SK-N-SH treated with all-trans-retinoic acid at 6 μM for 48 hours (cell line): ENCODE results near the gene TBC1D8B.

Experiments used
- ATAC-seq: fragments of 200-7000 bp; cut with Tn5 transposase; 3 replicates; pipeline ENCODE4 v1.9.1; 2020; ENCODE audit warnings: mild to moderate bottlenecking, moderate library complexity
- ARNTL ChIP-seq: fragments of 450-650 bp; formaldehyde crosslinking; IDR thresholded peaks from 2 replicates; pipeline ENCODE4 v1.5.0; 2020; ENCODE audit warnings: low read depth, mild to moderate bottlenecking, moderate library complexity, borderline replicate concordance
- BACH2 ChIP-seq: fragments of 250-450 bp; sonication (Bioruptor Pico); IDR thresholded peaks from 2 replicates; pipeline ENCODE4 v1.9.0; 2021; ENCODE audit warnings: mild to moderate bottlenecking, borderline replicate concordance
- CREB5 ChIP-seq: fragments of 250-450 bp; sonication (Bioruptor Pico); IDR thresholded peaks from 2 replicates; pipeline ENCODE4 v1.5.1; 2020; ENCODE audit warnings: low read depth, mild to moderate bottlenecking, moderate library complexity
- CSDC2 ChIP-seq: fragments of 250-450 bp; sonication (Bioruptor Pico); IDR thresholded peaks from 2 replicates; pipeline ENCODE4 v1.5.0; 2020; ENCODE audit warnings: mild to moderate bottlenecking, moderate library complexity
- CSRNP3 ChIP-seq: fragments of 250-450 bp; sonication (Bioruptor Pico); IDR thresholded peaks from 2 replicates; pipeline ENCODE4 v1.5.1; 2021; ENCODE audit warnings: mild to moderate bottlenecking, moderate library complexity
- ESRRG ChIP-seq: fragments of 250-450 bp; sonication (Bioruptor Pico); IDR thresholded peaks from 2 replicates; pipeline ENCODE4 v1.6.1; 2021; ENCODE audit warnings: mild to moderate bottlenecking
- GLIS3 ChIP-seq: fragments of 250-450 bp; sonication (Bioruptor Pico); IDR thresholded peaks from 2 replicates; pipeline ENCODE4 v1.5.0; 2020; ENCODE audit warnings: mild to moderate bottlenecking, moderate library complexity
- ISL1 ChIP-seq: fragments of 250-450 bp; sonication (Bioruptor Pico); IDR thresholded peaks from 2 replicates; pipeline ENCODE4 v2.1.2; 2022; ENCODE audit warnings: mild to moderate bottlenecking, moderate library complexity
- OSR1 ChIP-seq: fragments of 250-450 bp; sonication (Bioruptor Pico); IDR thresholded peaks from 2 replicates; pipeline ENCODE4 v1.8.0; 2022; ENCODE audit warnings: moderate library complexity, mild to moderate bottlenecking, inconsistent platforms
- PATZ1 ChIP-seq: fragments of 250-450 bp; sonication (Bioruptor Pico); IDR thresholded peaks from 2 replicates; pipeline ENCODE4 v1.8.0; 2020; ENCODE audit warnings: mild to moderate bottlenecking, moderate library complexity, borderline replicate concordance
- POU6F1 ChIP-seq: fragments of 250-450 bp; sonication (Bioruptor Pico); IDR thresholded peaks from 2 replicates; pipeline ENCODE4 v1.8.0; 2021; ENCODE audit warnings: low read depth, mild to moderate bottlenecking, moderate library complexity, borderline replicate concordance
- PPARA ChIP-seq: fragments of 250-450 bp; sonication (Bioruptor Pico); IDR thresholded peaks from 2 replicates; pipeline ENCODE4 v1.5.0; 2020; ENCODE audit warnings: mild to moderate bottlenecking, borderline replicate concordance
- RARB ChIP-seq: fragments of 250-450 bp; sonication (Bioruptor Pico); IDR thresholded peaks from 2 replicates; pipeline ENCODE4 v1.8.0; 2021; ENCODE audit warnings: mild to moderate bottlenecking, moderate library complexity
- SNAI2 ChIP-seq: fragments of 250-450 bp; sonication (Bioruptor Pico); IDR thresholded peaks from 2 replicates; pipeline ENCODE4 v1.5.0; 2020; ENCODE audit warnings: mild to moderate bottlenecking, moderate library complexity
- TCF4 ChIP-seq: fragments of 250-450 bp; sonication (Bioruptor Pico); IDR thresholded peaks from 2 replicates; pipeline ENCODE4 v1.8.0; 2021; ENCODE audit warnings: mild to moderate bottlenecking, moderate library complexity, borderline replicate concordance
- TOX ChIP-seq: fragments of 250-450 bp; sonication (Bioruptor Pico); IDR thresholded peaks from 2 replicates; pipeline ENCODE4 v1.8.0; 2021; ENCODE audit warnings: mild to moderate bottlenecking, moderate library complexity, borderline replicate concordance
- TSHZ2 ChIP-seq: fragments of 250-450 bp; sonication (Bioruptor Pico); IDR thresholded peaks from 2 replicates; pipeline ENCODE4 v1.5.0; 2020; ENCODE audit warnings: mild to moderate bottlenecking, moderate library complexity
- ZC3H10 ChIP-seq: fragments of 250-450 bp; sonication (Bioruptor Pico); IDR thresholded peaks from 2 replicates; pipeline ENCODE4 v1.5.1; 2021; ENCODE audit warnings: mild to moderate bottlenecking, moderate library complexity
- ZFP3 ChIP-seq: fragments of 250-450 bp; sonication (Bioruptor Pico); IDR thresholded peaks from 2 replicates; pipeline ENCODE4 v1.5.0; 2020; ENCODE audit warnings: mild to moderate bottlenecking, moderate library complexity
- ZNF565 ChIP-seq: fragments of 450-650 bp; formaldehyde crosslinking; conservative IDR thresholded peaks from 2 replicates; pipeline ENCODE4 v1.5.0; 2020; ENCODE audit warnings: low read depth, mild to moderate bottlenecking, moderate library complexity
- ZNF70 ChIP-seq: fragments of 450-650 bp; formaldehyde crosslinking; IDR thresholded peaks from 2 replicates; pipeline ENCODE4 v1.5.0; 2020; ENCODE audit warnings: mild to moderate bottlenecking, moderate library complexity
- ZNF8 ChIP-seq: fragments of 450-650 bp; formaldehyde crosslinking; IDR thresholded peaks from 2 replicates; pipeline ENCODE4 v1.5.0; 2020; ENCODE audit warnings: mild to moderate bottlenecking, moderate library complexity

TBC1D8B gene

GRCh38 chrX:106780664-106781377, 21.7 kb upstream of the TBC1D8B start:
- TF ChIP-seq OSR1 (CRISPR knock-in tag) (no peak), ISL1 (CRISPR knock-in tag) (no peak), TSHZ2 (CRISPR knock-in tag) (no peak), GLIS3 (no peak), SNAI2 (no peak), RARB (no peak), PATZ1 (no peak), PPARA (CRISPR knock-in tag) (no peak), ZNF8 (no peak), ZC3H10 (CRISPR knock-in tag) (no peak), ZFP3 (no peak), ZNF70 (CRISPR knock-in tag) (no peak), ZNF565 (CRISPR knock-in tag) (no peak), ARNTL (CRISPR knock-in tag) (no peak)
- no peak for ATAC-seq

GRCh38 chrX:106783716-106784115, 18.8 kb upstream of the TBC1D8B start:
- ATAC-seq, result no peak
- TF ChIP-seq TCF4 (CRISPR knock-in tag), result no peak
- no peak for TF ChIP-seq CSDC2 (CRISPR knock-in tag)
- no peak for TF ChIP-seq POU6F1 (CRISPR knock-in tag)

- no peak for ATAC-seq
- TF ChIP-seq PPARA (CRISPR knock-in tag) (no peak), TOX (CRISPR knock-in tag) (no peak), SNAI2 (no peak), RARB (no peak), ZNF70 (CRISPR knock-in tag) (no peak), POU6F1 (CRISPR knock-in tag) (no peak), ARNTL (CRISPR knock-in tag) (no peak), ZNF565 (CRISPR knock-in tag) (no peak), ZC3H10 (CRISPR knock-in tag) (no peak), CREB5 (CRISPR knock-in tag) (no peak), ZFP3 (no peak), BACH2 (CRISPR knock-in tag) (no peak), ZNF8 (no peak), TCF4 (CRISPR knock-in tag) (no peak), GLIS3 (no peak), ESRRG (CRISPR knock-in tag) (no peak), TSHZ2 (CRISPR knock-in tag) (no peak), CSRNP3 (CRISPR knock-in tag) (no peak), ISL1 (CRISPR knock-in tag) (no peak)
Measured at GRCh38 chrX:106791495-106791894, 11.0 kb upstream of the TBC1D8B start.
